Natural killer cell (primary cell): Measurements from ENCODE around the gene UTS2B. TPM values are rescaled to one million over a fixed set of nuclear protein-coding genes. Genes with fewer than 3 reads are reported as not detected.

Experiments
- ATAC-seq, 3 donors: fragments of 150-1000 bp in 2 of 3; fragments of 200-7000 bp in 1 of 3; cut with Tn5 transposase; 1 replicate in 1 of 3; 2 replicates in 2 of 3; pipeline ENCODE4 v1.10.0; 2021; ENCODE audit warnings: mild to moderate bottlenecking in 2 of 3, moderate library complexity in 2 of 3
- DNase-seq, 2 donors: peaks; one replicate each; pipeline versions ENCODE4 v3.0.0 to v3.0.0-alpha.2; 2013 to 2021; ENCODE audit warnings: mixed read lengths in 1 of 2
- H3K27ac ChIP-seq: one replicate; pipeline ENCODE4 v1.5.1; 2013; ENCODE audit warnings: mild to moderate bottlenecking, low read length
- H3K27me3 ChIP-seq: one replicate; pipeline ENCODE4 v1.6.1; 2013; ENCODE audit warnings: low read length; ENCODE audit not compliant: control insufficient read depth, insufficient read depth
- H3K36me3 ChIP-seq: one replicate; pipeline ENCODE4 v1.6.1; 2013; ENCODE audit warnings: low read length; ENCODE audit not compliant: control insufficient read depth, insufficient read depth
- H3K4me1 ChIP-seq: one replicate; pipeline ENCODE4 v1.6.1; 2013; ENCODE audit warnings: low read length; ENCODE audit not compliant: control insufficient read depth, insufficient read depth
- H3K4me3 ChIP-seq: one replicate; pipeline ENCODE4 v1.5.1; 2013; ENCODE audit warnings: low read length
- H3K9me3 ChIP-seq: one replicate; pipeline ENCODE4 v1.6.1; 2013; ENCODE audit warnings: low read length; ENCODE audit not compliant: control insufficient read depth, insufficient read depth
- H3K27ac Mint-ChIP-seq, 2 donors: one replicate each; pipeline ENCODE4 v1.8.0; 2022; ENCODE audit warnings: mild to moderate bottlenecking in 2 of 2, mixed read lengths in 2 of 2, moderate library complexity in 1 of 2
- H3K27me3 Mint-ChIP-seq, 2 donors: one replicate each; pipeline ENCODE4 v1.8.0; 2022; ENCODE audit warnings: low read depth in 2 of 2, mixed read lengths in 2 of 2
- H3K36me3 Mint-ChIP-seq: one replicate; pipeline ENCODE4 v1.8.0; 2022; ENCODE audit warnings: mixed read lengths
- H3K4me1 Mint-ChIP-seq, 2 donors: one replicate each; pipeline ENCODE4 v1.8.0; 2022; ENCODE audit warnings: mixed read lengths in 2 of 2
- H3K4me3 Mint-ChIP-seq: one replicate; pipeline ENCODE4 v1.8.0; 2022; ENCODE audit warnings: mild to moderate bottlenecking, moderate library complexity, mixed read lengths
- H3K9me3 Mint-ChIP-seq, 2 donors: one replicate each; pipeline ENCODE4 v1.8.0; 2022; ENCODE audit warnings: mixed read lengths in 2 of 2
- CTCF ChIP-seq: fragments of 200-600 bp; IDR thresholded peaks from one replicate; pipeline ENCODE4 v1.8.0; 2022; ENCODE audit warnings: antibody characterized with exemption
- WGBS: methylation state at CpG from one replicate; pipeline ENCODE4 v1.1.7; 2013; ENCODE audit warnings: missing lambda C conversion rate; ENCODE audit not compliant: insufficient coverage; 5-methylcytosine and 5-hydroxymethylcytosine counted together
- intact Hi-C: fragments of 100-400 bp; cut with micrococcal nuclease; formaldehyde crosslinking; loops from one replicate; pipeline ENCODE4 v1.14.2; 2022
- total RNA-seq, 4 donors: library from RNA; stranded (reverse); fragments of 120-200 nt in 1 of 4; gene quantifications; one replicate each; pipeline versions ENCODE4 v1.2.3 to v1.2.4, GENCODE V29; 2013 to 2022

UTS2B gene
- total RNA-seq, 3 donors from 2014 or later (not counting 1 experiment from before 2014, with no cell fraction given), result 0.47 TPM; not detected in 2

GRCh38 chr3:191378142-191378812 is 48.0 kb upstream of the UTS2B start:
- Histone ChIP-seq H3K4me1 (no peaks in the 10 kb centered on the region), H3K27ac (no peak overlapping the region), H3K36me3 (peaks cover 25% of the 10 kb centered on the region), H3K4me3 (no peak overlapping the region), H3K9me3 (no peaks in the 10 kb centered on the region), H3K27me3 (no peaks in the 10 kb centered on the region)
- ATAC-seq (no peak), DNase-seq (no peak)
- Mint-ChIP-seq H3K9me3 (no peaks in the 10 kb centered on the region), H3K36me3 (peaks cover 16% of the 10 kb centered on the region), H3K4me1 (peaks cover 7 to 14% of the 10 kb centered on the region in 2 donors), H3K27me3 (no peaks in the 10 kb centered on the region), H3K27ac (no peak overlapping the region), H3K4me3 (no peak overlapping the region)
- intact Hi-C loops, result no loop called here
- TF ChIP-seq CTCF, result no peak

GRCh38 chr3:191376516-191377141 is 46.3 kb upstream of the UTS2B start:
- Histone ChIP-seq H3K4me3 (no peak overlapping the region), H3K27me3 (no peaks in the 10 kb centered on the region), H3K36me3 (peaks cover 15% of the 10 kb centered on the region), H3K9me3 (no peaks in the 10 kb centered on the region), H3K27ac (no peak overlapping the region), H3K4me1 (no peaks in the 10 kb centered on the region)
- DNase-seq (no peak), ATAC-seq (no peak)
- Mint-ChIP-seq H3K9me3 (no peaks in the 10 kb centered on the region), H3K36me3 (peaks cover 8% of the 10 kb centered on the region), H3K27me3 (no peaks in the 10 kb centered on the region), H3K27ac (no peak overlapping the region), H3K4me3 (no peak overlapping the region), H3K4me1 (peaks cover 10 to 14% of the 10 kb centered on the region in 2 donors)
- TF ChIP-seq CTCF, result no peak
- intact Hi-C loops, result no loop called here
- WGBS, result 74% methylated on average over 7 of the region's 7 CpGs

GRCh38 chr3:191373327-191373726 is 43.0 kb upstream of the UTS2B start:
- peaks cover 16 to 17% of the 10 kb centered on the region in 2 donors for H3K4me1 Mint-ChIP-seq
- intact Hi-C loops, result no loop called here
- 100% methylated on average over 2 of the region's 4 CpGs for WGBS
- H3K27me3 Mint-ChIP-seq, result no peaks in the 10 kb centered on the region
- H3K9me3 Mint-ChIP-seq, result no peaks in the 10 kb centered on the region
- Histone ChIP-seq H3K4me1 (no peaks in the 10 kb centered on the region), H3K4me3 (no peak overlapping the region), H3K9me3 (no peaks in the 10 kb centered on the region), H3K36me3 (peaks cover 9% of the 10 kb centered on the region), H3K27ac (no peak overlapping the region), H3K27me3 (no peaks in the 10 kb centered on the region)
- no peak overlapping the region for H3K4me3 Mint-ChIP-seq
- DNase-seq, result no peak
- no peaks in the 10 kb centered on the region for H3K36me3 Mint-ChIP-seq
- no peak for TF ChIP-seq CTCF
- no peak for ATAC-seq
- no peak overlapping the region for H3K27ac Mint-ChIP-seq
